HG03135 (cell line): ENCODE data around the gene CFAP221.

ENCODE experiments used
- ATAC-seq: cut with Tn5 transposase; IDR thresholded peaks from one replicate; pipeline ENCODE4 v1.9.1; 2021; ENCODE audit warnings: mild to moderate bottlenecking, moderate library complexity; ENCODE audit not compliant: unreplicated experiment

Gene CFAP221

GRCh38 chr2:119696005-119696404 is 151.8 kb downstream of the CFAP221 start:
- ATAC-seq, result no peak

- no peak for ATAC-seq
These were observed 152.3 kb downstream of the CFAP221 start for GRCh38 chr2:119696494-119697030.

- no peak for ATAC-seq
These were observed 153.2 kb downstream of the CFAP221 start for GRCh38 chr2:119697290-119698020.

GRCh38 chr2:119698246-119698645 is 154.0 kb downstream of the CFAP221 start:
- ATAC-seq, result no peak

GRCh38 chr2:119699016-119699606 is 154.9 kb downstream of the CFAP221 start:
- no peak for ATAC-seq

GRCh38 chr2:119700866-119701265 is 156.6 kb downstream of the CFAP221 start:
- ATAC-seq, result no peak

- ATAC-seq, result no peak
These were observed 157.1 kb downstream of the CFAP221 start for GRCh38 chr2:119701352-119701751.

GRCh38 chr2:119702203-119702917 is 158.1 kb downstream of the CFAP221 start:
- ATAC-seq, result no peak

- peak; percentile 83 for ATAC-seq
These were observed 158.7 kb downstream of the CFAP221 start for GRCh38 chr2:119702918-119703401.

GRCh38 chr2:119703526-119703925 is 159.3 kb downstream of the CFAP221 start:
- no peak for ATAC-seq

GRCh38 chr2:119704670-119705120 is 160.4 kb downstream of the CFAP221 start:
- ATAC-seq, result no peak

GRCh38 chr2:119706221-119706620 is 162.0 kb downstream of the CFAP221 start:
- no peak for ATAC-seq
